K562 (cell line): ENCODE data around the gene STRA8.

ENCODE experiments used
- CREB1 ChIP-seq, 2 experiments: sonication (generic) in 1 of 2; formaldehyde crosslinking in 1 of 2; IDR thresholded peaks; 2 replicates each; pipeline versions ENCODE4 v1.6.1 to v1.8.0; 2012 to 2022; ENCODE audit warnings: inconsistent platforms in 1 of 2, mild to moderate bottlenecking in 1 of 2, missing genetic modification reagents in 1 of 2, moderate library complexity in 1 of 2
- CTCF ChIP-seq, 3 experiments: IDR thresholded peaks in 2 of 3; conservative IDR thresholded peaks in 1 of 3; 2 replicates each; pipeline ENCODE4 v1.5.1; 2011 to 2012; ENCODE audit warnings: low read length in 3 of 3, mild to moderate bottlenecking in 3 of 3, control low read depth in 2 of 3, improper control_type of control experiment in 1 of 3, inconsistent platforms in 1 of 3, low read depth in 1 of 3, mixed read lengths in 1 of 3, moderate library complexity in 1 of 3; ENCODE audit not compliant: insufficient read depth in 2 of 3
- ZNF561 ChIP-seq: fragments of 450-650 bp; formaldehyde crosslinking; conservative IDR thresholded peaks from 2 replicates; pipeline ENCODE4 v1.4.0; 2020; ENCODE audit warnings: mild to moderate bottlenecking, moderate library complexity
- TF ChIP-seq, protein P1 (sequence below): fragments of 250-450 bp; sonication (Bioruptor Pico); IDR thresholded peaks from 2 replicates; pipeline ENCODE4 v1.5.0; 2022; ENCODE audit warnings: mild to moderate bottlenecking

DNA sequence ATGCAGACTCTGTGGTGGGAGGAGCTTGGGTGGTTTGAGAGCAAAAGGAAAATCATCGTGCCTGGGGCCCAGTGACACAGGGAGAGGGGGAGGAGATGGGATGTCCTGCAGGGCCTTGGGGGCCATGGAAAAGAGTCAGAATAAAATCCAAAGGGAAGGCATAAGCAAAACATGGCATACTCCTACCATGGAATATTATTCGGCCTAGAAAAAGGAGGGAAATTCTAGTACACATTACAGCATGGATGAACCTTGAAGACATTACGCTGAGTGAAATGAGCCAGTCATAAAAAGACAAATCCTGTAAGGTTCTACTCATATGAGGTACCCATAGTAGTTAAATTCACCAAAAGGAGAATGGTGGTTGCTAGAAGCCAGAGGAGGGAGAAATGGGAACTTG is 38.7 kb downstream of the STRA8 start:
- TF ChIP-seq CREB1 (IDR thresholded peaks at IDR 0.05) (no peak), CREB1 (CRISPR knock-in tag; IDR thresholded peaks at IDR 0.05) (no peak), ZNF561 (CRISPR knock-in tag) (no peak), CTCF (IDR thresholded peaks at IDR 0.05 in 2 of 3, conservative IDR thresholded peaks at IDR 0.05 in 1 of 3; ENCODE audit: insufficient read depth in 2 of 3, low read depth in 1 of 3, low read length in 3 of 3) (no peak)
- TF ChIP-seq, protein P1, sequence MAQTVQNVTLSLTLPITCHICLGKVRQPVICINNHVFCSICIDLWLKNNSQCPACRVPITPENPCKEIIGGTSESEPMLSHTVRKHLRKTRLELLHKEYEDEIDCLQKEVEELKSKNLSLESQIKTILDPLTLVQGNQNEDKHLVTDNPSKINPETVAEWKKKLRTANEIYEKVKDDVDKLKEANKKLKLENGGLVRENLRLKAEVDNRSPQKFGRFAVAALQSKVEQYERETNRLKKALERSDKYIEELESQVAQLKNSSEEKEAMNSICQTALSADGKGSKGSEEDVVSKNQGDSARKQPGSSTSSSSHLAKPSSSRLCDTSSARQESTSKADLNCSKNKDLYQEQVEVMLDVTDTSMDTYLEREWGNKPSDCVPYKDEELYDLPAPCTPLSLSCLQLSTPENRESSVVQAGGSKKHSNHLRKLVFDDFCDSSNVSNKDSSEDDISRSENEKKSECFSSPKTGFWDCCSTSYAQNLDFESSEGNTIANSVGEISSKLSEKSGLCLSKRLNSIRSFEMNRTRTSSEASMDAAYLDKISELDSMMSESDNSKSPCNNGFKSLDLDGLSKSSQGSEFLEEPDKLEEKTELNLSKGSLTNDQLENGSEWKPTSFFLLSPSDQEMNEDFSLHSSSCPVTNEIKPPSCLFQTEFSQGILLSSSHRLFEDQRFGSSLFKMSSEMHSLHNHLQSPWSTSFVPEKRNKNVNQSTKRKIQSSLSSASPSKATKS (CRISPR knock-in tag), result no peak
